A549 (cell line): ENCODE data around the gene SAMM50. TPM values are rescaled to one million over a fixed set of nuclear protein-coding genes. Genes with fewer than 3 reads are reported as not detected.

Source experiments
- ATAC-seq, 2 experiments: fragments of 200-7000 bp in 1 of 2; fragments of >200 bp in 1 of 2; cut with Nextera tagmentation in 1 of 2; cut with Tn5 transposase in 1 of 2; 3 replicates each; pipeline versions ENCODE4 v1.8.0 to v1.9.1; 2018 to 2020; ENCODE audit warnings: mild to moderate bottlenecking in 1 of 2, moderate library complexity in 1 of 2
- CTCF ChIA-PET: fragments of 300-600 bp; sonication (Branson Sonifier 250); formaldehyde crosslinking; extraction: SDS; loops from one replicate; lab custom pipeline; 2021; ENCODE audit warnings: antibody characterized with exemption, inconsistent platforms; lab: Yijun Ruan, JAX
- POLR2A ChIA-PET: fragments of 350-600 bp; formaldehyde crosslinking; extraction: SDS; loops from one replicate; lab custom pipeline; 2021; ENCODE audit warnings: antibody characterized with exemption, inconsistent platforms; lab: Yijun Ruan, JAX
- DNase-seq, 2 experiments: peaks; one replicate each; pipeline versions ENCODE4 v3.0.0 to v3.0.0-alpha.2; 2011 to 2016; ENCODE audit warnings: low read depth in 1 of 2, low spot score in 1 of 2
- FAIRE-seq: peaks from 2 replicates; lab custom pipeline; 2011; peaks lifted over from hg19 to GRCh38; lab: Jason Lieb, UNC
- H3K27ac ChIP-seq, 2 experiments: fragments of >200 bp; sonication (Bioruptor Twin); formaldehyde crosslinking; 3 replicates each; pipeline ENCODE4 v1.5.1; 2016 to 2017
- H3K4me1 ChIP-seq: fragments of >200 bp; sonication (Bioruptor Twin); formaldehyde crosslinking; 3 replicates; pipeline ENCODE4 v1.6.1; 2016
- H3K4me2 ChIP-seq: fragments of >200 bp; sonication (Bioruptor Twin); formaldehyde crosslinking; 3 replicates; pipeline ENCODE4 v1.6.1; 2016
- H3K4me3 ChIP-seq: fragments of >200 bp; sonication (Bioruptor Twin); formaldehyde crosslinking; 3 replicates; pipeline ENCODE4 v1.5.1; 2016
- H3K9me3 ChIP-seq: fragments of >200 bp; sonication (Bioruptor Twin); formaldehyde crosslinking; 3 replicates; pipeline ENCODE4 v1.6.1; 2016
- CBX2 ChIP-seq: fragments of 200-600 bp; sonication (generic); IDR thresholded peaks from 2 replicates; pipeline ENCODE4 v1.6.1; 2016; ENCODE audit warnings: low read depth, mild to moderate bottlenecking, borderline replicate concordance
- CEBPB ChIP-seq, 2 experiments: fragments of >200 bp in 1 of 2; sonication (Bioruptor Twin) in 1 of 2; formaldehyde crosslinking in 1 of 2; IDR thresholded peaks; 2 replicates each; pipeline ENCODE4 v1.6.1; 2012 to 2016
- CHD4 ChIP-seq: fragments of 200-600 bp; sonication (generic); IDR thresholded peaks from 2 replicates; pipeline ENCODE4 v1.6.1; 2016; ENCODE audit warnings: antibody characterized with exemption, mild to moderate bottlenecking, borderline replicate concordance
- FOSB ChIP-seq: fragments of 250-450 bp; sonication (Bioruptor Pico); IDR thresholded peaks from 2 replicates; pipeline ENCODE4 v1.5.0; 2020; ENCODE audit warnings: mild to moderate bottlenecking, moderate library complexity
- FOXS1 ChIP-seq: fragments of 250-450 bp; sonication (Bioruptor Pico); IDR thresholded peaks from 2 replicates; pipeline ENCODE4 v1.5.0; 2020; ENCODE audit warnings: mild to moderate bottlenecking, moderate library complexity
- GATA3 ChIP-seq: IDR thresholded peaks from 2 replicates; pipeline ENCODE4 v1.6.1; 2012; ENCODE audit warnings: borderline replicate concordance
- HEYL ChIP-seq: fragments of 250-450 bp; sonication (Bioruptor Pico); IDR thresholded peaks from 2 replicates; pipeline ENCODE4 v1.8.0; 2021; ENCODE audit warnings: mild to moderate bottlenecking, moderate library complexity
- HOXA7 ChIP-seq: fragments of 250-450 bp; sonication (Bioruptor Pico); IDR thresholded peaks from 2 replicates; pipeline ENCODE4 v1.5.0; 2020; ENCODE audit warnings: mild to moderate bottlenecking, moderate library complexity
- HOXB13 ChIP-seq: fragments of 250-450 bp; sonication (Bioruptor Pico); IDR thresholded peaks from 2 replicates; pipeline ENCODE4 v1.5.0; 2020; ENCODE audit warnings: low read depth, mild to moderate bottlenecking, moderate library complexity
- MAFK ChIP-seq: fragments of 450-650 bp; IDR thresholded peaks from 2 replicates; pipeline ENCODE4 v1.6.1; 2014; ENCODE audit not compliant: partially characterized antibody
- PHF8 ChIP-seq: fragments of 200-600 bp; sonication (generic); IDR thresholded peaks from 2 replicates; pipeline ENCODE4 v1.6.1; 2016; ENCODE audit warnings: low read depth, mild to moderate bottlenecking, antibody characterized with exemption, moderate library complexity, borderline replicate concordance
- RCOR1 ChIP-seq: fragments of 150-350 bp; IDR thresholded peaks from 2 replicates; pipeline ENCODE4 v1.6.1; 2014; ENCODE audit warnings: antibody characterized with exemption, low read length, low read depth
- RFX5 ChIP-seq: fragments of 450-650 bp; IDR thresholded peaks from 2 replicates; pipeline ENCODE4 v1.7.1; 2014; ENCODE audit warnings: antibody characterized with exemption, mild to moderate bottlenecking, moderate library complexity
- SMC3 ChIP-seq: fragments of >200 bp; sonication (Bioruptor Twin); formaldehyde crosslinking; IDR thresholded peaks from 3 replicates; pipeline ENCODE4 v1.6.1; 2018; ENCODE audit warnings: inconsistent platforms
- TFCP2L1 ChIP-seq: fragments of 250-450 bp; sonication (Bioruptor Pico); IDR thresholded peaks from 2 replicates; pipeline ENCODE4 v1.5.0; 2021; ENCODE audit warnings: mild to moderate bottlenecking
- ZNF302 ChIP-seq: fragments of 250-450 bp; sonication (Bioruptor Pico); IDR thresholded peaks from 2 replicates; pipeline ENCODE4 v1.9.0; 2021; ENCODE audit warnings: inconsistent platforms, mild to moderate bottlenecking, moderate library complexity
- WGBS: methylation state at CpG from one replicate; pipeline ENCODE4 v1.1.6; 2017; ENCODE audit errors: missing lambda C conversion rate; 5-methylcytosine and 5-hydroxymethylcytosine counted together
- polyA plus RNA-seq, 4 experiments: library from polyadenylated mRNA; depleted of rRNA in 3 of 4; stranded (reverse); fragments of >200 nt; fragmentation: RNase III in 1 of 4; extraction: RNeasy Plus Mini Kit Qiagen cat#74134 plus additional on column Dnase treatment in 1 of 4; gene quantifications; 2 replicates in 3 of 4; 3 replicates in 1 of 4; pipeline ENCODE4 v1.2.3, GENCODE V29; 2011 to 2017
- TF ChIP-seq, protein P1 (sequence below): IDR thresholded peaks from 2 replicates; pipeline ENCODE4 v1.6.1; 2012
- TF ChIP-seq, protein P2 (sequence below): fragments of >200 bp; sonication (Bioruptor Twin); formaldehyde crosslinking; IDR thresholded peaks from 3 replicates; pipeline ENCODE4 v1.5.1; 2016
- TF ChIP-seq, protein P3 (sequence below): fragments of 450-650 bp; IDR thresholded peaks from 2 replicates; pipeline ENCODE4 v1.6.1; 2014; ENCODE audit warnings: antibody characterized with exemption
- TF ChIP-seq, protein P4 (sequence below): fragments of >200 bp; sonication (Bioruptor Twin); formaldehyde crosslinking; IDR thresholded peaks from 2 replicates; pipeline ENCODE4 v1.6.1; 2016
- TF ChIP-seq, protein P5 (sequence below): IDR thresholded peaks from 2 replicates; pipeline ENCODE4 v1.6.1; 2012

SAMM50 gene
- polyA plus RNA-seq, 2 of the 4 experiments (the other 2 are of a cell fraction) = 49.3 to 51.4 TPM

DNA sequence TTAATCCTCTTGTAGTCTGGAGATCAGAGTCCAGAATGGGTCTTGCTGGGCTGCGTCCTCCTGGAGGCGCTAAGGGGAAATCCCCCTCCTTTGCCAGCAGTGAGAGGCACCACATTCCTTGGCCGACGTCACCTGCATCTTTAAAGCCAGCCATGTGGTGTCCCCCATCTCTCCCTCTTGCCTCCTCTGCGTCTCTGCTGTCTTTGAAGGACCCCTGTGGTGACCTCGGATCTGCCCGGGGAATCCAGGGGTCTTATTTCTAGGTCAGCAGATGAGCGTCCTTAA lies 41.7 kb downstream of the SAMM50 start:
- Histone ChIP-seq H3K4me3 (no peak overlapping the region), H3K4me2 (no peak overlapping the region), H3K4me1 (no peaks in the 10 kb centered on the region), H3K9me3 (no peaks in the 10 kb centered on the region), H3K27ac (no peak overlapping the region)
- DNase-seq = no peak
- no peak for FAIRE-seq
- no peak for ATAC-seq
- WGBS = 93% methylated on average over 8 of the region's 8 CpGs
- TF ChIP-seq, protein P1, sequence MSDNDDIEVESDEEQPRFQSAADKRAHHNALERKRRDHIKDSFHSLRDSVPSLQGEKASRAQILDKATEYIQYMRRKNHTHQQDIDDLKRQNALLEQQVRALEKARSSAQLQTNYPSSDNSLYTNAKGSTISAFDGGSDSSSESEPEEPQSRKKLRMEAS = no peak
- no peak for TF ChIP-seq ZNF302 (CRISPR knock-in tag)
- TF ChIP-seq CEBPB (IDR thresholded peaks at IDR 0.05) = no peak
- TF ChIP-seq, protein P2, sequence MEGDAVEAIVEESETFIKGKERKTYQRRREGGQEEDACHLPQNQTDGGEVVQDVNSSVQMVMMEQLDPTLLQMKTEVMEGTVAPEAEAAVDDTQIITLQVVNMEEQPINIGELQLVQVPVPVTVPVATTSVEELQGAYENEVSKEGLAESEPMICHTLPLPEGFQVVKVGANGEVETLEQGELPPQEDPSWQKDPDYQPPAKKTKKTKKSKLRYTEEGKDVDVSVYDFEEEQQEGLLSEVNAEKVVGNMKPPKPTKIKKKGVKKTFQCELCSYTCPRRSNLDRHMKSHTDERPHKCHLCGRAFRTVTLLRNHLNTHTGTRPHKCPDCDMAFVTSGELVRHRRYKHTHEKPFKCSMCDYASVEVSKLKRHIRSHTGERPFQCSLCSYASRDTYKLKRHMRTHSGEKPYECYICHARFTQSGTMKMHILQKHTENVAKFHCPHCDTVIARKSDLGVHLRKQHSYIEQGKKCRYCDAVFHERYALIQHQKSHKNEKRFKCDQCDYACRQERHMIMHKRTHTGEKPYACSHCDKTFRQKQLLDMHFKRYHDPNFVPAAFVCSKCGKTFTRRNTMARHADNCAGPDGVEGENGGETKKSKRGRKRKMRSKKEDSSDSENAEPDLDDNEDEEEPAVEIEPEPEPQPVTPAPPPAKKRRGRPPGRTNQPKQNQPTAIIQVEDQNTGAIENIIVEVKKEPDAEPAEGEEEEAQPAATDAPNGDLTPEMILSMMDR = no peak
- TF ChIP-seq FOSB (CRISPR knock-in tag) = no peak
- no peak for TF ChIP-seq SMC3
- CTCF ChIA-PET = interaction anchor here (0.9 to 7.9 kb wide), 3 partner anchors 89 to 628 kb away, joined by 3 to 166 read pairs (median 10); no protein-coding TSS in a partner anchor
- POLR2A ChIA-PET = no interaction called here

DNA sequence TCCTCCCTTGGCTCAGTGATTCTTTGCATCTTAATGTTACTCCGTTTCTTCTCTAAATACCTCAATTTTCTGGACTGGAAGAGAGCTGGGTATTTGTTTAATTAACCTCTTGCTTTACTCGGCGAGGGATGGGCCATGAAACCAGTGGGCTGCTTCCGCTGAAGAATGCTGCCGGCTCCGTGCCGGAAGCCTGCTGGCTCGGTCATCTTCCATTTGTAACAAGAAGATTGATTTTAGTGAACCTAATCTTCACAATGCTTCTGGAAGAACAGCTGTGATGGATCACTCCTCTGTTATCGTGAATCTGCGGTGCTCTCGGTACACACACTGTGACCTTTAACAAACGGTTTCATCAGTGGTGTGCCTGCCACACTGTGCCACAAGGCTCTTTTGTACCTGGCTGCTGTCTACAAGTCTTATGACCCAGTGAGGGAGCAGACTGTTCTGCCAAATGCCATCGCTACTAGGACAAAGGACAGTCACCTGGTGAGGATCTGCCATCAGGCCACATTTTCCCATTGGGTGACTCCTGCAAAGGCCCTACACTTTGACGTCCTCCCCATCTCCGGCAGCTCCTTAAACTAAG lies 43.5 kb downstream of the SAMM50 start:
- TF ChIP-seq HOXB13 (CRISPR knock-in tag) = no peak
- no peak for TF ChIP-seq CHD4
- TF ChIP-seq CBX2 = no peak
- TF ChIP-seq HEYL (CRISPR knock-in tag) = no peak
- TF ChIP-seq, protein P3, sequence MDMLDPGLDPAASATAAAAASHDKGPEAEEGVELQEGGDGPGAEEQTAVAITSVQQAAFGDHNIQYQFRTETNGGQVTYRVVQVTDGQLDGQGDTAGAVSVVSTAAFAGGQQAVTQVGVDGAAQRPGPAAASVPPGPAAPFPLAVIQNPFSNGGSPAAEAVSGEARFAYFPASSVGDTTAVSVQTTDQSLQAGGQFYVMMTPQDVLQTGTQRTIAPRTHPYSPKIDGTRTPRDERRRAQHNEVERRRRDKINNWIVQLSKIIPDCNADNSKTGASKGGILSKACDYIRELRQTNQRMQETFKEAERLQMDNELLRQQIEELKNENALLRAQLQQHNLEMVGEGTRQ = no peak
- TF ChIP-seq MAFK = no peak
- TF ChIP-seq PHF8 = no peak
- TF ChIP-seq, protein P4, sequence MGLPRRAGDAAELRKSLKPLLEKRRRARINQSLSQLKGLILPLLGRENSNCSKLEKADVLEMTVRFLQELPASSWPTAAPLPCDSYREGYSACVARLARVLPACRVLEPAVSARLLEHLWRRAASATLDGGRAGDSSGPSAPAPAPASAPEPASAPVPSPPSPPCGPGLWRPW = no peak
- TF ChIP-seq RFX5 = no peak
- no peak for TF ChIP-seq HOXA7 (CRISPR knock-in tag)
- no peak for TF ChIP-seq TFCP2L1 (CRISPR knock-in tag)
- Histone ChIP-seq H3K4me2 (no peak overlapping the region), H3K9me3 (no peaks in the 10 kb centered on the region), H3K4me3 (no peak overlapping the region), H3K4me1 (no peaks in the 10 kb centered on the region), H3K27ac (no peak overlapping the region)
- POLR2A ChIA-PET = no interaction called here
- ATAC-seq (no peak), FAIRE-seq (no peak), DNase-seq (no peak)
- WGBS = 91% methylated on average over 15 of the region's 15 CpGs
- CTCF ChIA-PET = interaction anchor here (0.9 to 2.6 kb wide), 7 partner anchors 83 to 628 kb away, joined by 3 to 10 read pairs (median 5); no protein-coding TSS in a partner anchor

DNA sequence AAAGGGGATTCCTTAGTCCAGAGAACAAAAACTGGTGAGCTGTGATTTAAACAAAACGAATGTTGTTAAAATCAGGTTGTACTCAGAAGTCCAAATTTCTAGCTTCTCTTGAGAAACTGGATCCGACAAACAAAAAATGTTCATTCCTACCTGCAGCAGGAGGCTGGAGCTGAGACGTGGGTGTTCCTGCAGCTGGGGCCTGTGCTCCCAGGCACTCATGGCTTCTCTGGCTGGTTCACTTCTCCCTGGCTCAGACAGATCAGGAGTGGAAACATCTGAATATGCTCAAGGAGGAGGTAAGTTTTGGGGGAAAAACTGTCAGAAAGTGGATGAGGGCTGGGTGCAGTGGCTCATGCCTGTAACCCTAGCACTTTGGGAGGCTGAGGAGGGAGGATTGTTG lies 44.1 kb downstream of the SAMM50 start:
- TF ChIP-seq SMC3 (no peak), GATA3 (no peak), HOXB13 (CRISPR knock-in tag) (no peak), RCOR1 (no peak), FOXS1 (CRISPR knock-in tag) (no peak)
- TF ChIP-seq, protein P5, sequence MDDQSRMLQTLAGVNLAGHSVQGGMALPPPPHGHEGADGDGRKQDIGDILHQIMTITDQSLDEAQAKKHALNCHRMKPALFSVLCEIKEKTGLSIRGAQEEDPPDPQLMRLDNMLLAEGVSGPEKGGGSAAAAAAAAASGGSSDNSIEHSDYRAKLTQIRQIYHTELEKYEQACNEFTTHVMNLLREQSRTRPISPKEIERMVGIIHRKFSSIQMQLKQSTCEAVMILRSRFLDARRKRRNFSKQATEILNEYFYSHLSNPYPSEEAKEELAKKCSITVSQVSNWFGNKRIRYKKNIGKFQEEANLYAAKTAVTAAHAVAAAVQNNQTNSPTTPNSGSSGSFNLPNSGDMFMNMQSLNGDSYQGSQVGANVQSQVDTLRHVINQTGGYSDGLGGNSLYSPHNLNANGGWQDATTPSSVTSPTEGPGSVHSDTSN = no peak
- H3K4me2 ChIP-seq = no peak overlapping the region
- 84% methylated on average over 3 of the region's 3 CpGs for WGBS
- FAIRE-seq = no peak
- DNase-seq = no peak
- no peaks in the 10 kb centered on the region for H3K9me3 ChIP-seq
- no peak overlapping the region for H3K4me3 ChIP-seq
- ChIA-PET POLR2A (no interaction called here), CTCF (interaction anchor here (0.9 to 2.6 kb wide), 5 partner anchors 82 to 628 kb away, joined by 3 to 8 read pairs (median 5); no protein-coding TSS in a partner anchor)
- no peaks in the 10 kb centered on the region for H3K4me1 ChIP-seq
- H3K27ac ChIP-seq = no peak overlapping the region
- ATAC-seq = no peak
